Ammon's horn (tissue), 1 donor: ENCODE measurements around the gene SASH1.

ENCODE experiments used
- DNase-seq: peaks from one replicate; pipeline ENCODE4 v3.0.0-alpha.2; 2016; ENCODE audit warnings: low spot score

SASH1 gene

GRCh38 chr6:148404456-148405054 lies 61.9 kb downstream of the SASH1 start:
- DNase-seq: no peak

- no peak for DNase-seq
Measured at GRCh38 chr6:148405894-148406293, 63.3 kb downstream of the SASH1 start.

- no peak for DNase-seq
Measured at GRCh38 chr6:148406579-148407371, 64.1 kb downstream of the SASH1 start.

- no peak for DNase-seq
Measured at GRCh38 chr6:148407372-148407771, 64.7 kb downstream of the SASH1 start.

GRCh38 chr6:148413321-148414091 lies 70.9 kb downstream of the SASH1 start:
- no peak for DNase-seq

GRCh38 chr6:148414092-148414489 lies 71.5 kb downstream of the SASH1 start:
- DNase-seq: no peak

- no peak for DNase-seq
Measured at GRCh38 chr6:148414836-148415235, 72.2 kb downstream of the SASH1 start.

- DNase-seq: no peak
Measured at GRCh38 chr6:148415511-148416260, 73.0 kb downstream of the SASH1 start.

GRCh38 chr6:148416330-148416965 lies 73.8 kb downstream of the SASH1 start:
- no peak for DNase-seq

- no peak for DNase-seq
Measured at GRCh38 chr6:148417045-148417444, 74.4 kb downstream of the SASH1 start.

GRCh38 chr6:148419430-148419829 lies 76.8 kb downstream of the SASH1 start:
- DNase-seq: no peak

GRCh38 chr6:148422085-148422484 lies 79.4 kb downstream of the SASH1 start:
- DNase-seq: peak; percentile 37

GRCh38 chr6:148423133-148423532 lies 80.5 kb downstream of the SASH1 start:
- DNase-seq: no peak

- DNase-seq: no peak
Measured at GRCh38 chr6:148423601-148424270, 81.1 kb downstream of the SASH1 start.

- DNase-seq: no peak
Measured at GRCh38 chr6:148425443-148425842, 82.8 kb downstream of the SASH1 start.

GRCh38 chr6:148426317-148426977 lies 83.8 kb downstream of the SASH1 start:
- no peak for DNase-seq

GRCh38 chr6:148427333-148427732 lies 84.7 kb downstream of the SASH1 start:
- DNase-seq: no peak

GRCh38 chr6:148429423-148429822 lies 86.8 kb downstream of the SASH1 start:
- no peak for DNase-seq

GRCh38 chr6:148430897-148431296 lies 88.3 kb downstream of the SASH1 start:
- DNase-seq: no peak

- DNase-seq: no peak
Measured at GRCh38 chr6:148431413-148431812, 88.8 kb downstream of the SASH1 start.

GRCh38 chr6:148431840-148432239 lies 89.2 kb downstream of the SASH1 start:
- no peak for DNase-seq
